Peyer's patch (tissue), 4 donors: ENCODE measurements around the gene NPFFR1.

Experiments
- POLR2A ChIP-seq, 2 donors: fragments of 450-650 bp; IDR thresholded peaks; one replicate each; pipeline ENCODE4 v1.5.1; 2017; ENCODE audit warnings: antibody characterized with exemption in 2 of 2, mild to moderate bottlenecking in 2 of 2, moderate library complexity in 2 of 2
- TF ChIP-seq, protein P1 (sequence below), 6 experiments: fragments of 450-650 bp in 4 of 6; fragments of 200-600 bp in 2 of 6; sonication (generic) in 1 of 6; IDR thresholded peaks; one replicate each; pipeline ENCODE4 v1.5.1; 2017 to 2019; ENCODE audit warnings: antibody characterized with exemption in 6 of 6, mild to moderate bottlenecking in 3 of 6, moderate library complexity in 1 of 6

DNA sequence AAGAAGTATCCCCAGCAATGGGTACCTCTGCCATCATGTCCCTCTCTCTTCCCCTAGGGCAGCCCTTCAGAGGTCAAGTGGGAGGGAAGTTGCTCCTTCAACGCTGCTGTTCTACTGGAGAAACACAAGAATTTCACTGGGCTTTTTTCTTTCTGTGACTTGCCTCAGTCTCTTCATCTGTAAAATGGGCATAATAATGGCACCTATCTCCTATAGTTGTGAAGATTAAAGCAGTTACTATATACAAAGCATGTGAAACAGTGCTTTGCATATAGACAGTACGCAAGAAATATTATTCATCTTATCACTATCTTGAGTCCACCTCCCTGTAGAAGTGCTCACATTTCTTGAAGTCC, 1.6 kb upstream of the NPFFR1 start:
- TF ChIP-seq, protein P1, sequence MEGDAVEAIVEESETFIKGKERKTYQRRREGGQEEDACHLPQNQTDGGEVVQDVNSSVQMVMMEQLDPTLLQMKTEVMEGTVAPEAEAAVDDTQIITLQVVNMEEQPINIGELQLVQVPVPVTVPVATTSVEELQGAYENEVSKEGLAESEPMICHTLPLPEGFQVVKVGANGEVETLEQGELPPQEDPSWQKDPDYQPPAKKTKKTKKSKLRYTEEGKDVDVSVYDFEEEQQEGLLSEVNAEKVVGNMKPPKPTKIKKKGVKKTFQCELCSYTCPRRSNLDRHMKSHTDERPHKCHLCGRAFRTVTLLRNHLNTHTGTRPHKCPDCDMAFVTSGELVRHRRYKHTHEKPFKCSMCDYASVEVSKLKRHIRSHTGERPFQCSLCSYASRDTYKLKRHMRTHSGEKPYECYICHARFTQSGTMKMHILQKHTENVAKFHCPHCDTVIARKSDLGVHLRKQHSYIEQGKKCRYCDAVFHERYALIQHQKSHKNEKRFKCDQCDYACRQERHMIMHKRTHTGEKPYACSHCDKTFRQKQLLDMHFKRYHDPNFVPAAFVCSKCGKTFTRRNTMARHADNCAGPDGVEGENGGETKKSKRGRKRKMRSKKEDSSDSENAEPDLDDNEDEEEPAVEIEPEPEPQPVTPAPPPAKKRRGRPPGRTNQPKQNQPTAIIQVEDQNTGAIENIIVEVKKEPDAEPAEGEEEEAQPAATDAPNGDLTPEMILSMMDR (IDR thresholded peaks at IDR 0.05) = no peak
- no peak for TF ChIP-seq POLR2A (IDR thresholded peaks at IDR 0.05)
